Sigmoid colon (tissue), 4 donors: ENCODE measurements around the gene CSTF1.

Experiments used
- CTCF ChIP-seq, 4 experiments: fragments of 450-650 bp in 3 of 4; fragments of 200-600 bp in 1 of 4; IDR thresholded peaks; one replicate each; pipeline ENCODE4 v1.5.1; 2016 to 2019; ENCODE audit warnings: antibody characterized with exemption in 4 of 4, mild to moderate bottlenecking in 3 of 4, moderate library complexity in 2 of 4
- EP300 ChIP-seq, 4 donors: sonication (generic); formaldehyde crosslinking; IDR thresholded peaks; one replicate each; pipeline ENCODE4 v1.6.1; 2017; ENCODE audit warnings: antibody characterized with exemption in 4 of 4

DNA sequence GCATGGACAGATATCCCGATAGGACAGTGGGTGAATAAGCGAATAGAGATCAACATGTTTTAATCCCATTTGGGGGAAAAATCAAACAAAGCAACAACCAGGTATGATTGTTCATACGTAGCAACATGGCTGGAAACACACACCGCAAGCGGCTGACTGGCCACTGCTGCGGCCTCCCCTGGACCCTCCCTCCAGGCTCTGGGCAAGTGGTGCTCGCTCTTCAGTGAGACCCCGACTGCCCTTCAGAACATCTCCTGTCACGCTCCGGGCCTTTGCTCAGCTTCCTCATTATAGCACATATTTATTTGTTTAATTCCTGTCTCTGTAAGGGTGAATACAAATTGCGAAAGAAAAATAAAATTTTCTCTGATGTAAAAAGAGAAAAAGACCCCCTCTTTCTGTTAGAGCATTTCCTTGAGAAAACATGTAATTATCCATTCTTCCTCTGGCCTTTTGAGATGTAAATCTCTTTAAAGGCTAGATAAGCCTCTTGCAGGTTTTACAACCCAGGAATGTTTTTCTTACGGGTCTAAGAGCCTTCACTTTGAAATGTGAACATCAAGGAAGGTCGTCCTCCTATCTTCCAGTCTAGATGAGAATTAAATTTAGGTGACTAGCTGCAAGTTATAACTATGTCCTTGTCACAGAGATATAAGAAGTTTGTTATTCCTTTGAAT, 44.7 kb upstream of the CSTF1 start:
- TF ChIP-seq CTCF (IDR thresholded peaks at IDR 0.05) (no peak), EP300 (IDR thresholded peaks at IDR 0.05) (no peak)
